D721Med (cell line): ENCODE results near the gene PAX5.

Source experiments
- DNase-seq: peaks from one replicate; pipeline ENCODE4 v3.0.0; 2011; ENCODE audit warnings: low spot score; ENCODE audit not compliant: insufficient read length
- FAIRE-seq: peaks from 2 replicates; lab custom pipeline; 2011; peaks lifted over from hg19 to GRCh38; lab: Jason Lieb, UNC
- CTCF ChIP-seq: IDR thresholded peaks from 2 replicates; pipeline ENCODE4 v1.5.1; 2012; ENCODE audit warnings: mild to moderate bottlenecking, control low read depth; ENCODE audit not compliant: insufficient read depth; ENCODE audit errors: missing control alignments

The PAX5 gene

GRCh38 chr9:36924071-36924470 is 110.0 kb downstream of the PAX5 start:
- FAIRE-seq (no peak), DNase-seq (no peak)
- TF ChIP-seq CTCF, result no peak

- TF ChIP-seq CTCF, result no peak
- FAIRE-seq, result no peak
These were observed 110.9 kb downstream of the PAX5 start for GRCh38 chr9:36923025-36923625.

GRCh38 chr9:36922548-36922947 is 111.5 kb downstream of the PAX5 start:
- no peak for TF ChIP-seq CTCF
- no peak for FAIRE-seq
- DNase-seq, result no peak

More at GRCh38 chr9:36923025-36923625, 110.9 kb downstream of the PAX5 start:
- no peak for DNase-seq

- no peak for TF ChIP-seq CTCF
- FAIRE-seq (no peak), DNase-seq (no peak)
These were observed 119.9 kb downstream of the PAX5 start for GRCh38 chr9:36914212-36914577.

- DNase-seq (no peak), FAIRE-seq (no peak)
- no peak for TF ChIP-seq CTCF
These were observed 120.5 kb downstream of the PAX5 start for GRCh38 chr9:36913393-36914211.

- DNase-seq, result no peak
- TF ChIP-seq CTCF, result no peak
- FAIRE-seq, result no peak
These were observed 121.4 kb downstream of the PAX5 start for GRCh38 chr9:36912620-36913019.
